HG03108 (cell line): ENCODE results near the gene CUBN.

ENCODE experiments used
- ATAC-seq: cut with Tn5 transposase; IDR thresholded peaks from one replicate; pipeline ENCODE4 v1.9.1; 2021; ENCODE audit warnings: moderate library complexity; ENCODE audit not compliant: unreplicated experiment

The CUBN gene

DNA sequence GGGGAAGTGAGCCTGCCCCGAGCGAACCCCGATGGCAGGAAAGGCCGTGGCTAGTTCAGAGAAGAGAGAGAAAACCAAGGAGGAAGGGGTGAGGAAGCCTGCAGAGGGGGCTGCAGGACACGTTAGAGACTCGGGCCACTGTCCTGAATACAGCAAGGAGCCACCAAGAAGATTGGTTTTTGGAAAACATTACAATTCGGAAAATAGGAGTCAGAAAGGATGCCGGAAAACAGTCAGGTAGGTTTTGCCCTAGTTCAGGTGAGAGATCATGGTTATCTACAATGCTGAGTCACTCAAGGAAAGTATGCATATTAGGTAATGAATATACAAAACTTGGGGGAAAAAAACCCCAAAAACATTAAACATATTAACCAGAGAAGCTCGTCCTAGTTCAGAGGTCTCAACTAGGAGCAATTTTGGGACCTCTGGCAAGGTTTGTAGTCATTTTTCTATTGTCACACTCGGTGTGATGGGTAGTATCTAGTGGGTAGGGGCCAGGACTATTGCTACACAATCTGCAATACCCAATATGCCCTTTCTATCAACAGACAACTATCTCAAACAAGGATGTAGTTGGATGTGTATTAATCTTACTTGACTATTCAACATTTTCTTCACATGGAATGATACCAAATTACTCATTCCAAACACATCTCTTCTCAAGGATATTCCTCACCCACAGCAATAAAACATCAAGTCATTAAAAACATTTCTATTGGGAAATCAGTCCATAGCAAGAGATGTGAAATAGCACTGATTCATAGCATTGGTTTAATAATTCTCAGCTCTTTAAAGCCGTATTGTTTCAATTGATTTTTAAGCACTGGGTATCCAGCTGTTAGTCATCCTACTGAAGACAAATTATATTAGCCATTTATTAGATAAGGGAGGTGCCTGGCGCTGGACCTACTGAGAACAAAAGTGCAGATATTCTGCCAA lies 238.0 kb downstream of the CUBN start:
- ATAC-seq: no peak

DNA sequence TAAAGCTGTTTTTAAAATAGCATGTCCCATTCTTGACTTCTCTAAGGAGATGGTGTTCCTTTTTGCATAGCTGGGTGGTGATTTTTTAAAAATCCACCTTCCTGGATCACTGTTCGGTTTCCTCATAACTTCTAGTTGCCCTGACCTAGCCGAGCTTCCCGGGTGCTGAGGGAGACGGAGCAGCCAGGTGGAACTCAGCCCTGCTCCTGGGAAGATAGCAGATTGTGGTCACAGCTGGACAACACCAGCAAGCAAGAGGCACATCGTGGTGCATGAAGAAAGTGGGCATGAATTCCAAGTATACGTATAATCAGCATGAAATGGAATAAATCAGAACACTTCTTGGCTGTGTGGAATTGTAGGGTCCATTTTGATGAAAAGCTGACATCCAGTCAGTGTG lies 238.9 kb downstream of the CUBN start:
- ATAC-seq: no peak

DNA sequence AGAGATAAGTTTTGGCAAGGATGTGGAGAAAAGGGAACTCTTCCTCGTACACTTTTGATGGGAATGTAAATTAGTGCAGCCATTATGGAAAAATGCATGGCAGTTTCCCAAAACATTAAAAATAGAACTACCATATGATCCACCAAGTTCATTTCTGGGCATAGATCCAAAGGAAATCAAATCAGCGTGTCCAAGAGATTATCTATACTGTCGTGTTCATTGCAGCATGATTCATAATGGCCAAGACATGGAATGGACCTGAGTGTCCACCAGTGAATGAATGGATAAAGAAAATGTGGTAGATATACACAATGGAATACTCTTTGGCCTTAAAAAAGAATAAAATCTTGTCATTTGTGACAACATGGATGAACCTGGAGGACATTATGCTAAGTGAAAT lies 242.0 kb downstream of the CUBN start:
- no peak for ATAC-seq

DNA sequence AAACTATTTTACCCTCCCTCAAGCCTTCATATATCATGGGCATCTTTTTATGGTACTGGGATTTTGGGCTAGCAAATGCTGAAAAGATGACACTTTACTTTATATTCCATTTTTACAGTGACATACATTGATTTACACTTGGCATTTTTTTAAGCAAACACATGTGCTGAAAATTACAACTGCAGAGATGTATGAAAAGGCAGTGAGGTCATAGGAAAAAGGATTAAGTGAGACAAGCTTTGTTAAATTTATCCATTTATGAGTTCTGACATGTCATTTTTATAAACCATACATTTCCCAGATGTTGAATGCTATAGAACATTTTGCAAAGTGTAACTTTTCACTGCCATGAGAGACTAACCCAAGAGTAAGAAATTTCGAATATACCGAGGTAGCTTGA lies 243.6 kb downstream of the CUBN start:
- ATAC-seq: no peak

DNA sequence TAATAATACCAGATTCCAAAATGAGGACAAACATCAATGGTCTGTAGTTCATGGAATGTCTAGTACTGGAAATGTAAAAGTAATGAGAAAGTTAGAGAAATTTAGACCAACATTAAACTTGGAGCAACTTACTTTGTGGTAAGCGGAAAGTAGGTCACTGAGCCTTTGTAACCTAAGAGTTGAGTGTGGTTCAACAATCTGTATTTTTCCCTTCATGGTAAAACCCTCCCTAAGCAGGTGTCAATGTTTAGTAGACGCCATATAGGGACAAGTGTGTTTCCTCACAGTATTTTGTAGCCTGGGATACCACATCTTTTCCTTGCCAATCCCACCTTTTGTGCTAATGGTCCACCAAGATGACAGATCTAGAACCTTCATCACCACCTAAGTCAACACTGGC lies 245.1 kb downstream of the CUBN start:
- no peak for ATAC-seq

DNA sequence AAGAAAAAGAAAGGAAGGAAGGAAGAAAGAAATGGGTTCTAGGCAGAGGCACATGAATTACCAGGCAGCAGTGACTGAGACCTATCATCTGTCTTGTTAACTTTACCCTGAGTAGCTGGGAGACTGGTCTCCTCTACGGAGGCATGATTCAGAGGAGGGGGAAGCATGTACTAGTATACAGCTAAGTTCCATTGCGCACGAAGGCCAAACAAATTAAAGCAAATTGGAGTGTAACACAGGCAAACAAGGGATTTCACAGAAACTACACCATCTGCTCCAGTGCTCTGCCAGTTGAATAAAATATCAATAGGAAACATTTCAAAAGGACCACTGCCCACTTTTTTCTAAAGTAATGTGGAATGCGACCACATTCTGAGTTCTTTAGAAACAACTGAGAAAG lies 246.5 kb downstream of the CUBN start:
- ATAC-seq: no peak

DNA sequence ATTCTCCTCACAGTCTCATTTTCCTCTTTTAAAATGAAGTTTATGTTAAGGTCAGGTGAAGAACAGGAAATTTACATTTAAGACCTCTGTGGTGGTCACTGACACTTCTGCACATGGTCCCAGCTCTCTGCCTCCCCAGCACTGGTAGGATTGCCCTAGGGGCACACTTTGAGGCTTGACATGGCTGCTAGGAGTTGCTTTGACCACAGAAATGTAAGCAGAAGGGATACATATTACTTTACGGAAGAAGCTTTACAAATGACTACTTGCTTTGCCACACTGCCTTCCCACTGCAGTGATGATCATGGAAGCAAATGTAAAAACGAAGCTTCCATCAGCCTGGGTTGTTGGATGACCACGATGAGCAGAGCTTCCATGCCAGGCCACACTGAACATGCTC lies 259.3 kb downstream of the CUBN start:
- no peak for ATAC-seq

DNA sequence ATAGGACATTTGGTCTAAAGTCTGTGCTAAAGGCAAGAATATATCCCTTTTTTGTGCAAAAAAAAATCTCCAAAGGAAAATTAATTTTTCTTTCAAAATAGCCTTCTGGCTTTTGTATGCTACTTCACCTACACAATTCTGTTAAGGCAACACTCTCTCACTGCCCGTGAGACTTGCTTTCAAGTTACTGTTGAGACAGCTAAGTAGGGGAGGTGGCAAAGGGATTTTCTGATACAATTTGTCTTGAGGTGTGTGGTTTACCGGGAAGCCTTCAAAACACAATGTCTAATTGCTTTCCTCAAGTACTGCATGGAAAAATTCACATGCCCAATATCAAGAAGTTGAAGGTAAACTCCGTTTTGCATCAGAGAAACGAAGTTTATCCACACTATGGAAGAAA lies 261.6 kb downstream of the CUBN start:
- no peak for ATAC-seq

DNA sequence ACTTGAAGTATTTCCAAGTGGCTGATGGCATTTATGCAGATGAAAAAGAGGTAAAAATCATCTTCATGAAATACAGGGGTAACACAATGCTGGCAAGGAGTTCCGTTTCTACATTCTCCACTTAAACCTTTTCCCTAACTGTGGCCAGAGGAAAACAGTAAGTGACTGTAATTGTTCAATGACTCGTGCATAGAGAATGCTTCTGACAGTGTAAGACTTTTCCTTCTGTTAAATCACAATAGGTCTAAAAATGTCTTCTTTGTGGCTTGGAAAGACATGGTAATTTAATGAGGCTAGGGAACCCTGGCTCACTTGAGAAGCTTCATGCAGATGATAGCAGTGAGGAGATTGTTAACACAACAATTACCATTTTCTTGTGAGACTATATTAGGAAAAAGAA lies 262.1 kb downstream of the CUBN start:
- ATAC-seq: no peak

DNA sequence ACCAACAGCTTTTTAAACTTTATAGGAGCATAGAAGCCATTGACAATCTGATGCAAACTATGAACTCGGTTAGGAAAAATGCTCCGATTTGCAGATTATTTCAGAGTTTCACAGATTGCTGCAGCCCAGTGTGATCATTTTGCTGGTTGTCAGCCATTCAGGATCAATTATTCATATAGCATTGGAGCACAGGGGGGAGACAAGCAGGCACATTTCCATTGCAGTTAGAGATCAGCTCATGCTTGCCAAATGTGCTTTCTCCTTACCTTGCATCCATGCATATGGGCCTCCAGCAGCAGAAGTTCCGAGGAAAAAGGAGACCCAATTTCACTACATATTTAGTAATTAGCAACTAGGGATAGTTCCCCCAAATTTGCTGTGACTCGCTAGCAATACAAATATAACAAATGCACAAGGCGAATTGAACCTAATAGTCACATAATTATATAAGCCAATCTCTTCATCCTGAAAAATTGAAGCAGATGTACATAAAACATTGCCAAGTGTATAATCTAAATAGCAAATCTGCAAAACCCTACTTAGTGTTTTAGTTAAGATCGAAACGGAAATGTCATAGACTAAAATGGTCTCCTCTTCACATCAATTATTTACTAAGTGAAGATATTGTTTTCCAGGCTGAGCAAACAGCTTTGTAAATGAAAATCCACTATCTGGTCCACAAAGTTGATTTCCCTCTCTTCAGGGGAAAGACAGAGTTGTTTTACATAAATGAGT lies 262.9 kb downstream of the CUBN start:
- no peak for ATAC-seq

DNA sequence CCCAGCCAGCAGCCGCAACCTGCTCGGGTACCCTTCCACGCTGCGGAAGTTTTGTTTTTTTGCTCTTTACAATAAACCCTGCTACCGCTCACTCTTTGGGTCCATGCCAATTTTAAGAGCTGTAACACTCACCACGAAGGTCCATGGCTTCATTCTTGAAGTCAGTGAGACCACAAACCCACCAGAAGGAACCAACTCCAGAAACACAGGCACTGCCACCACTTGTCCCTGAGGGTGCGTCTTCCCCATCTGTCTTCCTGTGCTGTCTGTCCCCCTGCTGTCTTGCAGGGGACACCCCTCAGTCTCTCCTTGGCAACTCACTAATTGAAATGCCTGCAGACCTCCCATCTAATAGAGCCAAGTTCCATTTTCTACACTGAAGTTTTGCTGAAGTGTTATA lies 263.8 kb downstream of the CUBN start:
- no peak for ATAC-seq

DNA sequence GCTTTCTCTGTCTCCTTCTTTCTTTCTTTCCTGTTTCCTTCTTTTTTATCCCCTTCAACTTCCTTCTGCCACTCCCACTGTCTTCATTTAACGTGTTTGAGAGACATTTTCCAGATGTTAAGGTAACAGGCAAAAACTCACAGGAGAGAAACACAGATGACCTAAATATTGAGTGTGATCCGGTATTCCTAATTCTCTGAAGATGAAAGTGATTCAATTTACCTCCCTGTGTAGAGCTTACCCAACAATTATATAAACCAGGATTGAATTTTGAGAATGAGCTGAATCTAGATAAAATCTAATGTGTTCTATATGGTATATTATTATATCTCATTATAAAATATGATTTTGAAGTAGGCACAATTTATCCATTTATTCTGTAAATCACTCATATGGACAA lies 265.8 kb downstream of the CUBN start:
- ATAC-seq: no peak

DNA sequence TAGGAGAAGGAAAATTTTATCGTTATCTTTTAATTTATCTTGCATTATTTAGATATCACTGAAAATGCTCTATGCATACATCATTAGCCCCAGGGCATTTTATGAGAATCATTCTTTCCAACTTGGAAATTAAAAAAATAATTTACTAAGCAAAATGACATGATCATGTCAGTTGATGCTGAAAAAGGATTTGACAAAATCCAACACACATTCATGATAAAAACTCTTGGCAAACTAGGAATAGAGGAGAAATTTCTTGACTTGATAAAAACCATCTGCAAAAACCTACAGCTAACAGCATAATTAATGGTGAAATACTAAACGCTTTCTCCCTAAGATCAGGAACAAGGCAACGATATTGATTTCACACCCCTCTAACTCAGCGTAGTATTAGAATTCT lies 272.2 kb downstream of the CUBN start:
- no peak for ATAC-seq

DNA sequence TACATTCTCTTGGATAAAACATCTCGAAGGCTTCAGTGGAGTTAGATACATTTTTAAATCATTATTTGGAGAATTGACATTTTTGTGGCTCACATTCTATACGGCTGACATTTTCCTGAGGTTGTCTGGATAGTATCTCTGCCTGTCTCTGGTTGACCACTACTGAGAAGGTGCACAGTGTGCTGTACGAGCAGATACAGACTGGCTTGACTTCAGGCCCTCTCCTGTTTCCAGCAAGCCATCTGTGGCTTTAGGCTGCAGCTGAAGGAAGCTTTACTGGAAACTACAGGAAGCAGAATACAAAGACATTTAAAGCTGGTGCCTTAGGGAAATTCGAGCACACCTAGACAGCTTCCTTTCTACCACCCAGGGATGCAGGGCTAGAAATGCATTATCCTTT lies 273.0 kb downstream of the CUBN start:
- ATAC-seq: no peak

DNA sequence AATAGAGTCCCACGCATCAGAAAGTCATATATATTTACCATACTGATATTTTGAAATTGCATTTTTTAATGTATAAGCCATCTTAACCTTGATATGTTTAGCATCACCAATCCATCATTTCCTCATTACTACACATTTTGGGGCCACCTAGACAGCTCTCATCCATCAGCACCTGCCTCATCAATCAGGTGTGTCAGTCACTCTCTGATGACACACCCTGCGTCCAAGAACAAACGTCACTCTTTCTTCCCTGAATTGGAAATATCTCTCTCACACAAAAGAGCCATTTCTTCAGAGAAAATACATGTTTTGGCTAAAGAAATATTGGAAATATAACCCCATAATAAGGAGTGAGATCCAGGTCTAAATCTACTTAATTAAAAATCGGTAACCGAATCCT lies 273.5 kb downstream of the CUBN start:
- ATAC-seq: no peak

DNA sequence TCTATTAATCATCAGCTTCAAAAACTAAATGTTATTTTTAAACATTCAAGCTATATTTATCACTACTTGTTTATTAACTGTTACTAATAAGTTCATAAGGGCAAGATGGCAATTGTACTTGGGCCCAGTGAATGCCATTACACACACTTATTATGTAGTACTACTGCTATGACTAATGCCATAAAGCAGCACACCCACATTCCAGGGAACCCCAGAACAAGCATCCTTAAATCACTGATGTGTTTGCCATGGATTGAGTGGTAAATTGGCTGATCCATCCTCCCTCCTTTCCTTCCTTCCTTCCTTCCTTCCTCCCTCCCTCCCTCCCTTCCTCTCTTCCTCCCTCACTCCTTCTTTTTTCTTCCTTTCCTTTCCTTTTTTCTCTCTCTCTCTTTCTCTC lies 275.0 kb downstream of the CUBN start:
- no peak for ATAC-seq

DNA sequence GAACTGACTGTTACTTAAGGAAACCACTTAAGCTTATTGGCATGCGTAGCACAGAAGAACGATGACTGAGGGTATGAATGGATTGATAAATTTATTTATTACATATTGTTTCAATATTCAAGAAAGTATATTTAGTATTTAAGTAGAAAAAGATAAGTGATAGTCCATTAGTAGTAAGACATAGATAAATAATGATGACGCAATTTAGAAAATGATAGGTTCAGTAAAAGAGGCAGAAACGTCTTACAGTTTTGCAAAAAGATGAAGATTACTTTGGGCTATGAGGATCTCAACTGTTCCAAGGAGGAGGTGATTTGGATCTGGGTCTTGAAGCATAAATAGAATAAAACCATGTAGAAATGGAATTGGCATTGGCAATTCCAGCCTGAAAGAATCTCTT lies 275.8 kb downstream of the CUBN start:
- ATAC-seq: no peak

DNA sequence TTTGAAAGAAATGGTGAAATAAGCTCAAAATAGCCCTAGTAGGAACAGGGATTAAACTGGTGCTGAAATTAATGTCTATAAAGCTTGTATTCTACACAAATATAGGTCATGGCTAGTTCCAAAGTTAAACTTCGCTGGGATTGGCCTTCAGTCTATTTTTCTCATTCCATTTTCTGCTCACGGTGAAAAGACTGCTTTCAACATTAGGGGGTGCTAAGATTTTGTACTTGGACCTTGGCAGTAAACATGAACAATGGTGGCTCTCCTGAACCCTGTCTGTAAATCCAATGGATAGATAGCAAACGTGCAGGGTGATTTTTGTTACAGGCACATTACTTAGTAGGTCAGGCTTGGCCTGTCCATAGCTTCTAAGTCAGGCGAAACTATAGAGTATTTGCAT lies 276.4 kb downstream of the CUBN start:
- no peak for ATAC-seq

DNA sequence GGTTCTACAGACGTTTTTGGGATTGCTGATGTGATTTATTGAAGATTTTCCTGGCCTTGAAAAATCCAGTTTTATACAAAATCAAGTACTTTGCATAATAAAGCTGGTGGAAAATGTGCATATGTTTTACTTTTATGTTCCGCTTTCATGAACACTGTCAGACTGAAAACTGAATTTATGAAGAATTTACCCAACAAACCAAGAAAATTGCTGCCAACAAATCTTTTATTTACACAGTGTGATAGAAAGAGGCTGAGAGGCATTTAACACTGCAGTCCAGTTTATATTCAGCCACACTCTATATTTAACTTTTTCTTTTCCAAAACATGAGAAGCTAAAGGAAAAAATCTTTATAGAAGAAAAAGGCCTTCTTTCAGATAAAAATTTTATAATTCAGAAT lies 277.0 kb downstream of the CUBN start:
- no peak for ATAC-seq

DNA sequence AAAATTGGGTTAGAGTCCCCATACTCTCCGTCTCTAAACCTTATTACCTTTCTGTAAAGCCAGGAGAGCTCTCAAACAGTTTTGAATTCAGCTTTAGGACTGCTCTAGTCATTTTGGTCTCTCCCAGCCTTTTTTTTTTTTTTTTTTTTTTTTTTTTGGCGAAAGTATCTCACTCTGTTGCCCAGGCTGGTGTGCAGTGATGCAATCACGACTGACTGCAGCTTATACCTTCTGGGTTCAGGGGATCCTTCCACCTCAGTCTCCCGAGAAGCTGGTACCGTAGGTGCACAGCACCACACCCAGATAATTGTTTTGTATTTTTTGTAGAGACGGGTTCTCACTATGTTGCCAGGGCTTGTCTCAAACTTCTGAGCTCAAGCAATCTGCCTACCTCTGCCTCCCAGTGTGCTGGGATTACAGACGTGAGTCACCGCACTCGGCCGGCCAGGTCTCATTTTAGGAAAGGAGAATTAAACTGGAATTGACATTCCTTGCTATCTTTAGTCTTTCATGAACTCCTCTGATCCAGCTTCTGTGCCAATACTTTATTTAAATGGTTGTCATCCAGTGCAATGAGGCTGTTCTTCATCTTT lies 281.0 kb downstream of the CUBN start:
- no peak for ATAC-seq

DNA sequence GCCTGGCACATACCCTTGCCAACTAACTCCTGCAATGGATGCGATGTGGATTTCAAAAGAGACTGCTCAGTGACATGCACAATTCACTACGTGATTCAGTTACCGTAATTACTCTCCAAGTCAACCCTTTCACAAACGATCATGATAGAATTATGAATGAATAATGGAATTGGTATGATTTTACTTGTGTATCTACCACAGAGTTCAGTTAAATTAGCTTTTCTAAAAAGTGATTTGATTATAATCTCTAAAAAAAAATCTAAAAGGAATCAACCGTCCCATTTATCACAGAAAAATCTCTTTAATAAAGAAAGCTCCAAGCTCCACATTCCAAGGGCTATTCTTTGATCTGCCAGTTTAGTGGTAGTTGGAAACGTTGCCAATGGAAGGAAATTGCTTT lies 282.0 kb downstream of the CUBN start:
- no peak for ATAC-seq

DNA sequence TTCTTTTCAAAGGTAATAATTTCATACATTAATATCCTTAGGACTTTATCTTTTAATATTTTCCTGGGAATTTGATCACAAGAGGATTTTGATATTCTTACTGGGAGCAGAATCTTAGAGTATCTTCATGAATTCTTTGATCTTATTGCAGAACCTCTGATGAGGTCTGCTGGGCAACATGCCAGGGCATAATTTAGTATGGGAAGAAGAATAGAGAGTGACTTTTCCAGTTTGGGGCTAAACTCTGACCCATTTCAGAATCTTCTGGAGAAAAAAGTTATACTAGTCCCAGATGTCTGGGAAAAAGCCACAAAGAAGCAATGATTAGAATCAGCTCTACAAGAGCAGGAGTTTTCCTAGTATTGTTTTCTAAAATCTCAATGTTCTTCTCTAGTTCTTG lies 284.4 kb downstream of the CUBN start:
- ATAC-seq: no peak
